HEK293 (cell line): ENCODE measurements around the gene JPH2.

Source experiments
- CTCF ChIA-PET: fragments of 350-600 bp; formaldehyde crosslinking; extraction: SDS; loops from one replicate; lab custom pipeline; 2021; ENCODE audit warnings: antibody characterized with exemption; lab: Yijun Ruan, JAX
- POLR2A ChIA-PET: fragments of 300-600 bp; formaldehyde crosslinking; extraction: SDS; loops from one replicate; lab custom pipeline; 2020; ENCODE audit warnings: antibody characterized with exemption, inconsistent platforms; lab: Yijun Ruan, JAX
- H3K27ac ChIP-seq: fragments of 200-500 bp; sonication (Bioruptor generic); 2 replicates; pipeline ENCODE4 v1.5.1; 2014; ENCODE audit warnings: low read depth, low read length, control low read depth, inconsistent platforms; ENCODE audit errors: extremely low read depth
- H3K36me3 ChIP-seq, 2 experiments: fragments of 200-500 bp in 1 of 2; sonication (Bioruptor generic) in 1 of 2; 1 replicate in 1 of 2; 2 replicates in 1 of 2; pipeline ENCODE4 v1.5.1; 2014 to 2017; ENCODE audit warnings: inconsistent platforms in 2 of 2, low read length in 2 of 2; ENCODE audit not compliant: control insufficient read depth in 2 of 2, insufficient read depth in 1 of 2
- H3K4me1 ChIP-seq: fragments of 200-500 bp; sonication (Bioruptor generic); 2 replicates; pipeline ENCODE4 v1.5.1; 2014; ENCODE audit warnings: mild to moderate bottlenecking, low read length, inconsistent platforms; ENCODE audit not compliant: control insufficient read depth, insufficient read depth
- H3K4me3 ChIP-seq: 2 replicates; pipeline ENCODE4 v1.5.1; 2011; ENCODE audit warnings: low read depth, mild to moderate bottlenecking, control low read depth, low read length, moderate library complexity
- H3K9me3 ChIP-seq: fragments of 200-500 bp; sonication (Bioruptor generic); 2 replicates; pipeline ENCODE4 v1.5.1; 2014; ENCODE audit warnings: low read depth, low read length, inconsistent platforms; ENCODE audit not compliant: control insufficient read depth, insufficient read depth
- PRDM10 ChIP-seq: fragments of 450-650 bp; formaldehyde crosslinking; IDR thresholded peaks from 2 replicates; pipeline ENCODE4 v1.5.1; 2016; ENCODE audit warnings: missing biosample characterization, missing genetic modification characterization
- PRDM2 ChIP-seq: fragments of 450-650 bp; formaldehyde crosslinking; IDR thresholded peaks from 2 replicates; pipeline ENCODE4 v1.5.1; 2016; ENCODE audit warnings: missing biosample characterization, missing genetic modification characterization, borderline replicate concordance
- ZBTB10 ChIP-seq: fragments of 450-650 bp; formaldehyde crosslinking; IDR thresholded peaks from 2 replicates; pipeline ENCODE4 v1.5.1; 2016; ENCODE audit warnings: missing biosample characterization, missing genetic modification characterization
- ZNF19 ChIP-seq: fragments of 450-650 bp; formaldehyde crosslinking; IDR thresholded peaks from 2 replicates; pipeline ENCODE4; 2016; ENCODE audit warnings: missing biosample characterization, missing genetic modification characterization, low read depth
- ZNF214 ChIP-seq: fragments of 450-650 bp; formaldehyde crosslinking; IDR thresholded peaks from 2 replicates; pipeline ENCODE4 v1.5.1; 2017; ENCODE audit warnings: missing biosample characterization, mild to moderate bottlenecking, missing genetic modification characterization, borderline replicate concordance
- ZNF221 ChIP-seq: fragments of 450-650 bp; formaldehyde crosslinking; IDR thresholded peaks from 2 replicates; pipeline ENCODE4 v1.5.1; 2017; ENCODE audit warnings: missing biosample characterization, missing genetic modification characterization, borderline replicate concordance
- ZNF223 ChIP-seq: fragments of 450-650 bp; formaldehyde crosslinking; IDR thresholded peaks from 2 replicates; pipeline ENCODE4 v1.5.1; 2016; ENCODE audit warnings: missing biosample characterization, missing genetic modification characterization
- ZNF280C ChIP-seq: fragments of 450-650 bp; formaldehyde crosslinking; IDR thresholded peaks from 2 replicates; pipeline ENCODE4 v1.5.1; 2016; ENCODE audit warnings: missing biosample characterization, missing genetic modification characterization
- ZNF394 ChIP-seq: fragments of 450-650 bp; formaldehyde crosslinking; IDR thresholded peaks from 2 replicates; pipeline ENCODE4 v1.5.1; 2016; ENCODE audit warnings: missing biosample characterization, missing genetic modification characterization, mild to moderate bottlenecking, moderate library complexity, borderline replicate concordance
- ZNF488 ChIP-seq: fragments of 450-650 bp; formaldehyde crosslinking; IDR thresholded peaks from 2 replicates; pipeline ENCODE4 v1.5.1; 2016; ENCODE audit warnings: missing biosample characterization, missing genetic modification characterization
- ZNF530 ChIP-seq: fragments of 450-650 bp; formaldehyde crosslinking; IDR thresholded peaks from 2 replicates; pipeline ENCODE4 v1.5.1; 2016; ENCODE audit warnings: low read depth, missing biosample characterization, missing genetic modification characterization
- ZNF580 ChIP-seq: fragments of 450-650 bp; formaldehyde crosslinking; IDR thresholded peaks from 2 replicates; pipeline ENCODE4 v1.5.1; 2016; ENCODE audit warnings: missing biosample characterization, missing genetic modification characterization
- ZNF670 ChIP-seq: fragments of 450-650 bp; formaldehyde crosslinking; IDR thresholded peaks from 2 replicates; pipeline ENCODE4 v1.5.1; 2016; ENCODE audit warnings: missing biosample characterization, missing genetic modification characterization, low read depth
- ZNF768 ChIP-seq: fragments of 450-650 bp; formaldehyde crosslinking; IDR thresholded peaks from 2 replicates; pipeline ENCODE4 v1.5.1; 2018; ENCODE audit warnings: missing biosample characterization, mild to moderate bottlenecking, missing genetic modification characterization
- ZNF785 ChIP-seq: fragments of 450-650 bp; formaldehyde crosslinking; IDR thresholded peaks from 2 replicates; pipeline ENCODE4 v1.5.1; 2016; ENCODE audit warnings: missing biosample characterization, missing genetic modification characterization

The JPH2 gene

GRCh38 chr20:44072384-44072783 is 114.6 kb downstream of the JPH2 start (continued):
- TF ChIP-seq PRDM2 (tag by site-specific recombination) = no peak
- TF ChIP-seq ZNF580 (tag by site-specific recombination) = no peak

GRCh38 chr20:44071526-44072111 is 115.4 kb downstream of the JPH2 start:
- CTCF ChIA-PET = interaction anchor here (0.7 kb wide), 1 partner anchor 621 kb away, joined by 3 read pairs; no protein-coding TSS in a partner anchor

More at GRCh38 chr20:44071526-44072111, 115.4 kb downstream of the JPH2 start:
- no peak for TF ChIP-seq PRDM10
- TF ChIP-seq ZNF223 (tag by site-specific recombination) = no peak
- no peak for TF ChIP-seq ZNF768 (tag by site-specific recombination)
- no peak for TF ChIP-seq ZNF214
- TF ChIP-seq ZNF785 (tag by site-specific recombination) = no peak
- TF ChIP-seq ZNF394 (tag by site-specific recombination) = no peak
- TF ChIP-seq ZNF221 = no peak
- TF ChIP-seq ZBTB10 (tag by site-specific recombination) = no peak
- no peak for TF ChIP-seq ZNF488
- no peak for TF ChIP-seq ZNF670 (tag by site-specific recombination)
- TF ChIP-seq ZNF530 (tag by site-specific recombination) = no peak
- TF ChIP-seq ZNF280C (tag by site-specific recombination) = no peak
- no peak for TF ChIP-seq ZNF19 (tag by site-specific recombination)
- POLR2A ChIA-PET = no interaction called here
- Histone ChIP-seq H3K27ac (no peak overlapping the region), H3K4me3 (no peak overlapping the region), H3K4me1 (no peaks in the 10 kb centered on the region), H3K9me3 (no peaks in the 10 kb centered on the region), H3K36me3 (no peaks in the 10 kb centered on the region)
